ENCODE results near the gene HSPA12A.

HSPA12A gene

GRCh38 chr10:116683821-116684220 is 58.5 kb downstream of the HSPA12A start:
- Histone ChIP-seq H3K14ac (ENCODE audit: low read length) (no peak overlapping the region), H4K8ac (ENCODE audit: low read depth, low read length) (no peak overlapping the region), H4K12ac (ENCODE audit: low read depth, low read length) (no peak overlapping the region), H3K79me2 (ENCODE audit: control insufficient read depth, insufficient read depth, low read length, poor library complexity) (no peaks in the 10 kb centered on the region), H2BK5ac (ENCODE audit: low read depth, low read length, poor library complexity) (no peak overlapping the region), H2BK12ac (ENCODE audit: low read length) (no peak overlapping the region), H3K27ac (ENCODE audit: low read depth, low read length) (no peak overlapping the region), H3K4ac (ENCODE audit: low read depth, low read length) (no peak overlapping the region), H2AK5ac (ENCODE audit: low read length) (no peak overlapping the region), H2BK120ac (ENCODE audit: insufficient read depth, low read length, poor library complexity) (no peak overlapping the region), H3K4me2 (ENCODE audit: low read length) (no peak overlapping the region), H3K4me3 (ENCODE audit: low read depth, low read length) (no peak overlapping the region), H3K9ac (ENCODE audit: low read length) (no peak overlapping the region), H3K27me3 (ENCODE audit: insufficient read depth, low read length) (no peaks in the 10 kb centered on the region), H4K91ac (ENCODE audit: low read depth, low read length) (no peak overlapping the region), H3K36me3 (ENCODE audit: control insufficient read depth in 1 of 2, insufficient read depth in 2 of 2, low read length in 2 of 2) (no peaks in the 10 kb centered on the region), H3K4me1 (ENCODE audit: control insufficient read depth in 1 of 2, insufficient read depth in 2 of 2, low read length in 2 of 2) (peaks cover 0 to 2% of the 10 kb centered on the region in 2 experiments), H3K9me3 (ENCODE audit: insufficient read depth, low read depth, low read length) (no peaks in the 10 kb centered on the region), H3K18ac (ENCODE audit: low read length) (no peak overlapping the region), H3K79me1 (ENCODE audit: low read length) (no peaks in the 10 kb centered on the region), H2AFZ (ENCODE audit: insufficient read depth, low read length, poor library complexity) (no peak overlapping the region), H3K23ac (ENCODE audit: low read length) (no peak overlapping the region)
- DNase-seq: no peak
- WGBS (ENCODE audit: extremely low coverage, insufficient coverage, insufficient read length): no CpG with 5 or more reads among the region's 11 CpGs

DNA sequence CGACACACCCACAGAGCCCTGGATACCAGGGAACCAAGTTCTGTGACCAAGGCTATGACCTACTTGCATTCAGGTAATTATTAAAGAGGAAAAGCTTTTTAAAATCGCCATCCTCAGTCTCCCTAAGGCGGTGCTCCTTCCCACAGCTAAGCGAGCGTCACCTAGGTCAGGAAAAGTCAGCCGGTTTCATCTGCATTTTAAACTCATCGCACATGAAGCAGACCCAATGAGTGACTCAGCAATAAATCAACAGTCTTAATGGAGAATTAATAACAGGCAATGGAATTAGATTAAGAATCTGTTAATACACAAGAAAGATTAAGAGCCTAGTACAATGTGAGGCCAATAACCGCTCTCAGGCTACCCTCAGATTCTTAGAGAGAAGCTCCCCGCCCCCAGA is 59.2 kb downstream of the HSPA12A start:
- Histone ChIP-seq H4K12ac (ENCODE audit: low read depth, low read length) (no peak overlapping the region), H3K4me1 (ENCODE audit: control insufficient read depth in 1 of 2, insufficient read depth in 2 of 2, low read length in 2 of 2) (no peaks in the 10 kb centered on the region), H3K4me3 (ENCODE audit: low read depth, low read length) (no peak overlapping the region), H2BK5ac (ENCODE audit: low read depth, low read length, poor library complexity) (no peak overlapping the region), H4K8ac (ENCODE audit: low read depth, low read length) (no peak overlapping the region), H3K23ac (ENCODE audit: low read length) (no peak overlapping the region), H3K79me1 (ENCODE audit: low read length) (no peaks in the 10 kb centered on the region), H3K9ac (ENCODE audit: low read length) (no peak overlapping the region), H3K18ac (ENCODE audit: low read length) (no peak overlapping the region), H3K14ac (ENCODE audit: low read length) (no peak overlapping the region), H3K4ac (ENCODE audit: low read depth, low read length) (no peak overlapping the region), H3K27ac (ENCODE audit: low read depth, low read length) (no peak overlapping the region), H3K4me2 (ENCODE audit: low read length) (no peak overlapping the region), H3K79me2 (ENCODE audit: control insufficient read depth, insufficient read depth, low read length, poor library complexity) (no peaks in the 10 kb centered on the region), H2BK12ac (ENCODE audit: low read length) (no peak overlapping the region), H3K36me3 (ENCODE audit: control insufficient read depth in 1 of 2, insufficient read depth in 2 of 2, low read length in 2 of 2) (no peaks in the 10 kb centered on the region), H2AK5ac (ENCODE audit: low read length) (no peak overlapping the region), H2AFZ (ENCODE audit: insufficient read depth, low read length, poor library complexity) (no peak overlapping the region), H4K91ac (ENCODE audit: low read depth, low read length) (no peak overlapping the region), H3K9me3 (ENCODE audit: insufficient read depth, low read depth, low read length) (no peaks in the 10 kb centered on the region), H2BK120ac (ENCODE audit: insufficient read depth, low read length, poor library complexity) (no peak overlapping the region), H3K27me3 (ENCODE audit: insufficient read depth, low read length) (no peaks in the 10 kb centered on the region)
- no peak for DNase-seq
- no CpG with 5 or more reads among the region's 9 CpGs for WGBS (ENCODE audit: extremely low coverage, insufficient coverage, insufficient read length)

DNA sequence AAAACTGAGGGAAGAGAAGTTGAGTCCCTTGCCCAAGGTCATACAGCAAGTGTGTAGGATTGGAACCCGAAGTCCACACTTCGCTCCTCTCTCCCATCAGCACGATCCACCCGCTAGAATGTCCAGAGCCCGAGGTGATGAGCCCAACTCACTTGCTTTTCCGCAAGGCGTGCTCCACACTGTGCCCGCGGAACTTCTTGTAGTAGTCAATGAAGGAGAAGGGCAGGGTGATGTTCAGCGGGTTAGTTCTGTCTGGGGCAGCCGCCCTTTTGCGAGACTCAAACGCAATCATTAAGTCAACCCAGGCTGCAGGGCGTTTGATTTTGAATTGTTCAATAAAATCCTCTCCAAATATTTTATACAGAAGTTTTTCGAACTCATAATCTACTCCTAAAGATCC is 63.0 kb downstream of the HSPA12A start:
- H2AK5ac ChIP-seq (ENCODE audit: low read length): no peak overlapping the region
- no peak overlapping the region for H3K4me3 ChIP-seq (ENCODE audit: low read depth, low read length)
- H2BK5ac ChIP-seq (ENCODE audit: low read depth, low read length, poor library complexity): no peak overlapping the region
- no peak for DNase-seq
- no peak overlapping the region for H4K91ac ChIP-seq (ENCODE audit: low read depth, low read length)
- no peaks in the 10 kb centered on the region for H3K79me1 ChIP-seq (ENCODE audit: low read length)
- H3K14ac ChIP-seq (ENCODE audit: low read length): no peak overlapping the region
- no peak overlapping the region for H3K18ac ChIP-seq (ENCODE audit: low read length)
- no peaks in the 10 kb centered on the region for H3K4me1 ChIP-seq (ENCODE audit: control insufficient read depth in 1 of 2, insufficient read depth in 2 of 2, low read length in 2 of 2)
- no peak overlapping the region for H2BK120ac ChIP-seq (ENCODE audit: insufficient read depth, low read length, poor library complexity)
- H3K27ac ChIP-seq (ENCODE audit: low read depth, low read length): no peak overlapping the region
- no peaks in the 10 kb centered on the region for H3K36me3 ChIP-seq (ENCODE audit: control insufficient read depth in 1 of 2, insufficient read depth in 2 of 2, low read length in 2 of 2)
- no peaks in the 10 kb centered on the region for H3K27me3 ChIP-seq (ENCODE audit: insufficient read depth, low read length)
- no peak overlapping the region for H3K4ac ChIP-seq (ENCODE audit: low read depth, low read length)
- no peak overlapping the region for H2AFZ ChIP-seq (ENCODE audit: insufficient read depth, low read length, poor library complexity)
- H4K12ac ChIP-seq (ENCODE audit: low read depth, low read length): no peak overlapping the region
- H4K8ac ChIP-seq (ENCODE audit: low read depth, low read length): no peak overlapping the region
- H3K9ac ChIP-seq (ENCODE audit: low read length): no peak overlapping the region
- peaks cover 1% of the 10 kb centered on the region for H3K9me3 ChIP-seq (ENCODE audit: insufficient read depth, low read depth, low read length)
- no CpG with 5 or more reads among the region's 15 CpGs for WGBS (ENCODE audit: extremely low coverage, insufficient coverage, insufficient read length)
- H2BK12ac ChIP-seq (ENCODE audit: low read length): no peak overlapping the region
- no peak overlapping the region for H3K4me2 ChIP-seq (ENCODE audit: low read length)
- no peaks in the 10 kb centered on the region for H3K79me2 ChIP-seq (ENCODE audit: control insufficient read depth, insufficient read depth, low read length, poor library complexity)
- H3K23ac ChIP-seq (ENCODE audit: low read length): no peak overlapping the region

GRCh38 chr10:116676633-116677032 is 65.7 kb downstream of the HSPA12A start:
- Histone ChIP-seq H2BK120ac (ENCODE audit: insufficient read depth, low read length, poor library complexity) (no peak overlapping the region), H2BK5ac (ENCODE audit: low read depth, low read length, poor library complexity) (no peak overlapping the region), H3K14ac (ENCODE audit: low read length) (no peak overlapping the region), H3K4me3 (ENCODE audit: low read depth, low read length) (no peak overlapping the region), H2AFZ (ENCODE audit: insufficient read depth, low read length, poor library complexity) (no peak overlapping the region), H4K12ac (ENCODE audit: low read depth, low read length) (no peak overlapping the region), H3K4ac (ENCODE audit: low read depth, low read length) (no peak overlapping the region), H3K4me1 (ENCODE audit: control insufficient read depth in 1 of 2, insufficient read depth in 2 of 2, low read length in 2 of 2) (peaks cover 2% of the 10 kb centered on the region in 2 experiments), H4K91ac (ENCODE audit: low read depth, low read length) (no peak overlapping the region), H3K9me3 (ENCODE audit: insufficient read depth, low read depth, low read length) (peaks cover 1% of the 10 kb centered on the region), H3K79me1 (ENCODE audit: low read length) (no peaks in the 10 kb centered on the region), H4K8ac (ENCODE audit: low read depth, low read length) (no peak overlapping the region), H2AK5ac (ENCODE audit: low read length) (no peak overlapping the region), H3K27me3 (ENCODE audit: insufficient read depth, low read length) (no peaks in the 10 kb centered on the region), H3K18ac (ENCODE audit: low read length) (no peak overlapping the region), H2BK12ac (ENCODE audit: low read length) (no peak overlapping the region), H3K79me2 (ENCODE audit: control insufficient read depth, insufficient read depth, low read length, poor library complexity) (no peaks in the 10 kb centered on the region), H3K27ac (ENCODE audit: low read depth, low read length) (no peak overlapping the region), H3K9ac (ENCODE audit: low read length) (no peak overlapping the region), H3K36me3 (ENCODE audit: control insufficient read depth in 1 of 2, insufficient read depth in 2 of 2, low read length in 2 of 2) (no peaks in the 10 kb centered on the region), H3K4me2 (ENCODE audit: low read length) (no peak overlapping the region), H3K23ac (ENCODE audit: low read length) (no peak overlapping the region)
- WGBS (ENCODE audit: extremely low coverage, insufficient coverage, insufficient read length): no CpG with 5 or more reads among the region's 8 CpGs
- DNase-seq: no peak
